WTC11 (cell line): ENCODE results near the gene CLOCK.

Source experiments
- CREB1 ChIP-seq: sonication (generic); formaldehyde crosslinking; IDR thresholded peaks from 2 replicates; pipeline ENCODE4 v1.8.0; 2023; ENCODE audit warnings: mild to moderate bottlenecking, missing genetic modification reagents
- ESRRA ChIP-seq: sonication (generic); formaldehyde crosslinking; IDR thresholded peaks from 2 replicates; pipeline ENCODE4 v1.8.1; 2022; ENCODE audit warnings: mild to moderate bottlenecking, missing genetic modification reagents, borderline replicate concordance
- GABPB1 ChIP-seq: sonication (generic); formaldehyde crosslinking; IDR thresholded peaks from 2 replicates; pipeline ENCODE4 v1.8.1; 2023; ENCODE audit warnings: mild to moderate bottlenecking, missing genetic modification reagents
- NR2C2 ChIP-seq: sonication (generic); formaldehyde crosslinking; IDR thresholded peaks from 2 replicates; pipeline ENCODE4 v1.8.0; 2022; ENCODE audit warnings: mild to moderate bottlenecking, missing genetic modification reagents
- TP53 ChIP-seq: sonication (generic); formaldehyde crosslinking; IDR thresholded peaks from 2 replicates; pipeline ENCODE4 v1.8.1; 2023; ENCODE audit warnings: mild to moderate bottlenecking, missing genetic modification reagents
- ZBTB21 ChIP-seq: sonication (generic); formaldehyde crosslinking; IDR thresholded peaks from 2 replicates; pipeline ENCODE4 v1.8.1; 2023; ENCODE audit warnings: mild to moderate bottlenecking, missing genetic modification reagents, borderline replicate concordance
- TF ChIP-seq, protein P1 (sequence below): sonication (generic); formaldehyde crosslinking; IDR thresholded peaks from 2 replicates; pipeline ENCODE4 v1.8.0; 2022; ENCODE audit warnings: mild to moderate bottlenecking, missing genetic modification reagents
- TF ChIP-seq, protein P2 (sequence below): sonication (generic); formaldehyde crosslinking; IDR thresholded peaks from 2 replicates; pipeline ENCODE4 v1.8.1; 2023; ENCODE audit warnings: mild to moderate bottlenecking, missing genetic modification reagents, moderate library complexity
- TF ChIP-seq, protein P3 (sequence below): fragments of 200-600 bp; IDR thresholded peaks from 2 replicates; pipeline ENCODE4 v1.8.0; 2022; ENCODE audit warnings: antibody characterized with exemption
- TF ChIP-seq, protein P4 (sequence below): sonication (generic); formaldehyde crosslinking; IDR thresholded peaks from 2 replicates; pipeline ENCODE4 v1.8.1; 2023; ENCODE audit warnings: mild to moderate bottlenecking, missing genetic modification reagents, borderline replicate concordance
- TF ChIP-seq, protein P5 (sequence below): sonication (generic); formaldehyde crosslinking; IDR thresholded peaks from 2 replicates; pipeline ENCODE4 v1.8.0; 2022; ENCODE audit warnings: mild to moderate bottlenecking, missing genetic modification reagents
- TF ChIP-seq, protein P6 (sequence below): sonication (generic); formaldehyde crosslinking; IDR thresholded peaks from 2 replicates; pipeline ENCODE4 v1.8.0; 2023; ENCODE audit warnings: mild to moderate bottlenecking, missing genetic modification reagents
- TF ChIP-seq, protein P7 (sequence below): sonication (generic); formaldehyde crosslinking; IDR thresholded peaks from 2 replicates; pipeline ENCODE4 v1.8.1; 2023; ENCODE audit warnings: mild to moderate bottlenecking, missing genetic modification reagents, moderate library complexity
- TF ChIP-seq, protein P8 (sequence below): sonication (generic); formaldehyde crosslinking; IDR thresholded peaks from 2 replicates; pipeline ENCODE4 v1.8.1; 2023; ENCODE audit warnings: mild to moderate bottlenecking, missing genetic modification reagents

DNA sequence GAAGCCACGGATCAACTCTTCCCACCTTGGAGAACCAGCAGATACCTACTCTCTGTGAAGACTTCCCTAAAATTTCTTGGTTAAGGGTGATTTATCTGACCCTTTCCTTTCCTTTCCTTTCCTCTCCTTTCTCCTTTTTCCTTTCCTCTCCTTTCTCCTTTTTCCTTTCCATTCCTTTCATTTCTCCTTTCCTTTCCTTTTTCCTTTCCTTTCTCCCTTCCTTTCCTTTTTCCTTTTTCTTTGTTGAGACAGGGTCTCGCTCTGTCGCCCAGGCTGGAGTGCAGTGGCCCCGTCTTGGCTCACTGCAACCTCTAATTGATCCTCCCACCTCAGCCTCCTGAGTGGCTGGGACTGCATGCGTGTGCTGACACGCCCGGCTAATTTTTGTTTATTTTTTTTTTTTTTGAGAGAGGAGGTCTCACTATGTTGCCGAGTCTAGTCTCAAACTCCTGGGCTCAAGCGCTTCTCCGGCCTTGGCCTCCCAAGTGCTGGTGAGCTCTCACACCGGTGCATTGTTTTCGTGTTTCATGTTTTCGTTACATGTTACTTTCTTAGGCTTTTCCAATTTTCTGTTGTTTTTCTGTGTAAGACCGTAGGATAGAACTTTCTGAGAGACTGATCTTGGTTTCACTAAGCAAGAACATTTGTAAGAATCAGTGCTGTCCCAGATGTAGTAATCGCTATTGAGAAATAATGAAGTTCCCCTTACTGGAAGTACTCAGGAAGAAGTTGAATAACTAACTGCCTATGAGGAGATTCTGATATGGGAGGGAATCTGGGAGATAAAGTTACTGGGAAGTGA, 149.0 kb downstream of the CLOCK start:
- TF ChIP-seq, protein P1, sequence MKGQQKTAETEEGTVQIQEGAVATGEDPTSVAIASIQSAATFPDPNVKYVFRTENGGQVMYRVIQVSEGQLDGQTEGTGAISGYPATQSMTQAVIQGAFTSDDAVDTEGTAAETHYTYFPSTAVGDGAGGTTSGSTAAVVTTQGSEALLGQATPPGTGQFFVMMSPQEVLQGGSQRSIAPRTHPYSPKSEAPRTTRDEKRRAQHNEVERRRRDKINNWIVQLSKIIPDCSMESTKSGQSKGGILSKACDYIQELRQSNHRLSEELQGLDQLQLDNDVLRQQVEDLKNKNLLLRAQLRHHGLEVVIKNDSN: no peak
- TF ChIP-seq, protein P2, sequence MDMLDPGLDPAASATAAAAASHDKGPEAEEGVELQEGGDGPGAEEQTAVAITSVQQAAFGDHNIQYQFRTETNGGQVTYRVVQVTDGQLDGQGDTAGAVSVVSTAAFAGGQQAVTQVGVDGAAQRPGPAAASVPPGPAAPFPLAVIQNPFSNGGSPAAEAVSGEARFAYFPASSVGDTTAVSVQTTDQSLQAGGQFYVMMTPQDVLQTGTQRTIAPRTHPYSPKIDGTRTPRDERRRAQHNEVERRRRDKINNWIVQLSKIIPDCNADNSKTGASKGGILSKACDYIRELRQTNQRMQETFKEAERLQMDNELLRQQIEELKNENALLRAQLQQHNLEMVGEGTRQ (CRISPR knock-in tag): no peak
- TF ChIP-seq TP53 (no peak), ESRRA (no peak), ZBTB21 (CRISPR knock-in tag) (no peak), GABPB1 (no peak), CREB1 (no peak), NR2C2 (no peak)
- TF ChIP-seq, protein P3, sequence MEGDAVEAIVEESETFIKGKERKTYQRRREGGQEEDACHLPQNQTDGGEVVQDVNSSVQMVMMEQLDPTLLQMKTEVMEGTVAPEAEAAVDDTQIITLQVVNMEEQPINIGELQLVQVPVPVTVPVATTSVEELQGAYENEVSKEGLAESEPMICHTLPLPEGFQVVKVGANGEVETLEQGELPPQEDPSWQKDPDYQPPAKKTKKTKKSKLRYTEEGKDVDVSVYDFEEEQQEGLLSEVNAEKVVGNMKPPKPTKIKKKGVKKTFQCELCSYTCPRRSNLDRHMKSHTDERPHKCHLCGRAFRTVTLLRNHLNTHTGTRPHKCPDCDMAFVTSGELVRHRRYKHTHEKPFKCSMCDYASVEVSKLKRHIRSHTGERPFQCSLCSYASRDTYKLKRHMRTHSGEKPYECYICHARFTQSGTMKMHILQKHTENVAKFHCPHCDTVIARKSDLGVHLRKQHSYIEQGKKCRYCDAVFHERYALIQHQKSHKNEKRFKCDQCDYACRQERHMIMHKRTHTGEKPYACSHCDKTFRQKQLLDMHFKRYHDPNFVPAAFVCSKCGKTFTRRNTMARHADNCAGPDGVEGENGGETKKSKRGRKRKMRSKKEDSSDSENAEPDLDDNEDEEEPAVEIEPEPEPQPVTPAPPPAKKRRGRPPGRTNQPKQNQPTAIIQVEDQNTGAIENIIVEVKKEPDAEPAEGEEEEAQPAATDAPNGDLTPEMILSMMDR: no peak
- TF ChIP-seq, protein P4, sequence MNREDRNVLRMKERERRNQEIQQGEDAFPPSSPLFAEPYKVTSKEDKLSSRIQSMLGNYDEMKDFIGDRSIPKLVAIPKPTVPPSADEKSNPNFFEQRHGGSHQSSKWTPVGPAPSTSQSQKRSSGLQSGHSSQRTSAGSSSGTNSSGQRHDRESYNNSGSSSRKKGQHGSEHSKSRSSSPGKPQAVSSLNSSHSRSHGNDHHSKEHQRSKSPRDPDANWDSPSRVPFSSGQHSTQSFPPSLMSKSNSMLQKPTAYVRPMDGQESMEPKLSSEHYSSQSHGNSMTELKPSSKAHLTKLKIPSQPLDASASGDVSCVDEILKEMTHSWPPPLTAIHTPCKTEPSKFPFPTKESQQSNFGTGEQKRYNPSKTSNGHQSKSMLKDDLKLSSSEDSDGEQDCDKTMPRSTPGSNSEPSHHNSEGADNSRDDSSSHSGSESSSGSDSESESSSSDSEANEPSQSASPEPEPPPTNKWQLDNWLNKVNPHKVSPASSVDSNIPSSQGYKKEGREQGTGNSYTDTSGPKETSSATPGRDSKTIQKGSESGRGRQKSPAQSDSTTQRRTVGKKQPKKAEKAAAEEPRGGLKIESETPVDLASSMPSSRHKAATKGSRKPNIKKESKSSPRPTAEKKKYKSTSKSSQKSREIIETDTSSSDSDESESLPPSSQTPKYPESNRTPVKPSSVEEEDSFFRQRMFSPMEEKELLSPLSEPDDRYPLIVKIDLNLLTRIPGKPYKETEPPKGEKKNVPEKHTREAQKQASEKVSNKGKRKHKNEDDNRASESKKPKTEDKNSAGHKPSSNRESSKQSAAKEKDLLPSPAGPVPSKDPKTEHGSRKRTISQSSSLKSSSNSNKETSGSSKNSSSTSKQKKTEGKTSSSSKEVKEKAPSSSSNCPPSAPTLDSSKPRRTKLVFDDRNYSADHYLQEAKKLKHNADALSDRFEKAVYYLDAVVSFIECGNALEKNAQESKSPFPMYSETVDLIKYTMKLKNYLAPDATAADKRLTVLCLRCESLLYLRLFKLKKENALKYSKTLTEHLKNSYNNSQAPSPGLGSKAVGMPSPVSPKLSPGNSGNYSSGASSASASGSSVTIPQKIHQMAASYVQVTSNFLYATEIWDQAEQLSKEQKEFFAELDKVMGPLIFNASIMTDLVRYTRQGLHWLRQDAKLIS (CRISPR knock-in tag): no peak
- TF ChIP-seq, protein P5, sequence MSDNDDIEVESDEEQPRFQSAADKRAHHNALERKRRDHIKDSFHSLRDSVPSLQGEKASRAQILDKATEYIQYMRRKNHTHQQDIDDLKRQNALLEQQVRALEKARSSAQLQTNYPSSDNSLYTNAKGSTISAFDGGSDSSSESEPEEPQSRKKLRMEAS: no peak
- TF ChIP-seq, protein P6, sequence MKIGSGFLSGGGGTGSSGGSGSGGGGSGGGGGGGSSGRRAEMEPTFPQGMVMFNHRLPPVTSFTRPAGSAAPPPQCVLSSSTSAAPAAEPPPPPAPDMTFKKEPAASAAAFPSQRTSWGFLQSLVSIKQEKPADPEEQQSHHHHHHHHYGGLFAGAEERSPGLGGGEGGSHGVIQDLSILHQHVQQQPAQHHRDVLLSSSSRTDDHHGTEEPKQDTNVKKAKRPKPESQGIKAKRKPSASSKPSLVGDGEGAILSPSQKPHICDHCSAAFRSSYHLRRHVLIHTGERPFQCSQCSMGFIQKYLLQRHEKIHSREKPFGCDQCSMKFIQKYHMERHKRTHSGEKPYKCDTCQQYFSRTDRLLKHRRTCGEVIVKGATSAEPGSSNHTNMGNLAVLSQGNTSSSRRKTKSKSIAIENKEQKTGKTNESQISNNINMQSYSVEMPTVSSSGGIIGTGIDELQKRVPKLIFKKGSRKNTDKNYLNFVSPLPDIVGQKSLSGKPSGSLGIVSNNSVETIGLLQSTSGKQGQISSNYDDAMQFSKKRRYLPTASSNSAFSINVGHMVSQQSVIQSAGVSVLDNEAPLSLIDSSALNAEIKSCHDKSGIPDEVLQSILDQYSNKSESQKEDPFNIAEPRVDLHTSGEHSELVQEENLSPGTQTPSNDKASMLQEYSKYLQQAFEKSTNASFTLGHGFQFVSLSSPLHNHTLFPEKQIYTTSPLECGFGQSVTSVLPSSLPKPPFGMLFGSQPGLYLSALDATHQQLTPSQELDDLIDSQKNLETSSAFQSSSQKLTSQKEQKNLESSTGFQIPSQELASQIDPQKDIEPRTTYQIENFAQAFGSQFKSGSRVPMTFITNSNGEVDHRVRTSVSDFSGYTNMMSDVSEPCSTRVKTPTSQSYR: no peak
- TF ChIP-seq, protein P7, sequence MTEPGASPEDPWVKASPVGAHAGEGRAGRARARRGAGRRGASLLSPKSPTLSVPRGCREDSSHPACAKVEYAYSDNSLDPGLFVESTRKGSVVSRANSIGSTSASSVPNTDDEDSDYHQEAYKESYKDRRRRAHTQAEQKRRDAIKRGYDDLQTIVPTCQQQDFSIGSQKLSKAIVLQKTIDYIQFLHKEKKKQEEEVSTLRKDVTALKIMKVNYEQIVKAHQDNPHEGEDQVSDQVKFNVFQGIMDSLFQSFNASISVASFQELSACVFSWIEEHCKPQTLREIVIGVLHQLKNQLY (CRISPR knock-in tag): no peak
- TF ChIP-seq, protein P8, sequence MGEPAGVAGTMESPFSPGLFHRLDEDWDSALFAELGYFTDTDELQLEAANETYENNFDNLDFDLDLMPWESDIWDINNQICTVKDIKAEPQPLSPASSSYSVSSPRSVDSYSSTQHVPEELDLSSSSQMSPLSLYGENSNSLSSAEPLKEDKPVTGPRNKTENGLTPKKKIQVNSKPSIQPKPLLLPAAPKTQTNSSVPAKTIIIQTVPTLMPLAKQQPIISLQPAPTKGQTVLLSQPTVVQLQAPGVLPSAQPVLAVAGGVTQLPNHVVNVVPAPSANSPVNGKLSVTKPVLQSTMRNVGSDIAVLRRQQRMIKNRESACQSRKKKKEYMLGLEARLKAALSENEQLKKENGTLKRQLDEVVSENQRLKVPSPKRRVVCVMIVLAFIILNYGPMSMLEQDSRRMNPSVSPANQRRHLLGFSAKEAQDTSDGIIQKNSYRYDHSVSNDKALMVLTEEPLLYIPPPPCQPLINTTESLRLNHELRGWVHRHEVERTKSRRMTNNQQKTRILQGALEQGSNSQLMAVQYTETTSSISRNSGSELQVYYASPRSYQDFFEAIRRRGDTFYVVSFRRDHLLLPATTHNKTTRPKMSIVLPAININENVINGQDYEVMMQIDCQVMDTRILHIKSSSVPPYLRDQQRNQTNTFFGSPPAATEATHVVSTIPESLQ (CRISPR knock-in tag): no peak
